Measurements from ENCODE around the gene FOXN3.

DNA sequence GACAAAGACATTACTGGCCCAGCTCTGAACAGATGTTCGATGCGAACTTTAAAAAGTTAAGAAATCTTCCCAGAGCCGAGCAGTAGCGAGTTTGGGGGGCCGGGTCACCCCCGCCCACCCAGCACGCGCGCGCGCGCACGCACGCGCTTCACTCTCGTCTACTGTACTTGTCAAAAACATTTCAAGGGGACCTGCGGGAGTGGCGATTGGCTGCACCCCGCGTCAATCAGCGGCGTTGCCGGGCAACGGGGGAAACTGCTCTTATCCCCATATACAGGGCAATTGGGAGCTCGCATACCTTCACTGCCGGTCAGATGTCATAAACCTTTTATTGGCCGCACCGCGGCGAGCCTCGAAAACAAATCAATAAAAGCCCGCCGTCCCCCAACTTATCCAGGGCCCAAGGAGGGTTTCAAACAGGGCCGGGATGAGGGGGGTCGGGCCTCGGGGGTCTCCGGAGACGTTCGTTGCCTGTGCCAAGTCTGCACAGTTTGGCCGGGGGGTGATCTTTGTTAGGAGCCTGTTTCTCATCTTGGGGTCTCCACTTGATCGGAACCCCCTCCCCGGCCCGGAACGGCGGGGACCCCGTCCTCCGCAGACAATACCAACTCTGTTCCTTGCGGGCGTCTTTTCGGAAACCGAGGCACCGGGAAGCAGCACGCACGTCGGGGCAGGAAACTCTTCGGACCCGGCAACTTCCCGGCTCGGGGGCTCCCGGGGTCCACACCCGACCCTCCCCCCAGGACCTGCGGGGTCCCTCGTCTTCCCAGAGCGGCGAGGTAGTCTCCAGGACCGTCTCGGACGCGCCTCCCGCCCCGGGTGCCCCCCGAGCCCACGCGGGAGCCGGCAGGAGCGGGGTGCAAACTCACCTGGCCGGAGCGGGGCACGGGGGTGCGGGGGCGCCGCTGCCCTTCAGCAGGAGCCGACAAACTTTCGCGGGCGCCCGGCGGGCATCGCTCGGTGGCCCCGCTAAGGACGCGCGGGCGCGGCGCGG is 734 bp downstream of the FOXN3 start:
- TF ChIP-seq EP300 (IDR thresholded peaks at IDR 0.05), result no peak
- TF ChIP-seq, protein P1, sequence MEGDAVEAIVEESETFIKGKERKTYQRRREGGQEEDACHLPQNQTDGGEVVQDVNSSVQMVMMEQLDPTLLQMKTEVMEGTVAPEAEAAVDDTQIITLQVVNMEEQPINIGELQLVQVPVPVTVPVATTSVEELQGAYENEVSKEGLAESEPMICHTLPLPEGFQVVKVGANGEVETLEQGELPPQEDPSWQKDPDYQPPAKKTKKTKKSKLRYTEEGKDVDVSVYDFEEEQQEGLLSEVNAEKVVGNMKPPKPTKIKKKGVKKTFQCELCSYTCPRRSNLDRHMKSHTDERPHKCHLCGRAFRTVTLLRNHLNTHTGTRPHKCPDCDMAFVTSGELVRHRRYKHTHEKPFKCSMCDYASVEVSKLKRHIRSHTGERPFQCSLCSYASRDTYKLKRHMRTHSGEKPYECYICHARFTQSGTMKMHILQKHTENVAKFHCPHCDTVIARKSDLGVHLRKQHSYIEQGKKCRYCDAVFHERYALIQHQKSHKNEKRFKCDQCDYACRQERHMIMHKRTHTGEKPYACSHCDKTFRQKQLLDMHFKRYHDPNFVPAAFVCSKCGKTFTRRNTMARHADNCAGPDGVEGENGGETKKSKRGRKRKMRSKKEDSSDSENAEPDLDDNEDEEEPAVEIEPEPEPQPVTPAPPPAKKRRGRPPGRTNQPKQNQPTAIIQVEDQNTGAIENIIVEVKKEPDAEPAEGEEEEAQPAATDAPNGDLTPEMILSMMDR (IDR thresholded peaks at IDR 0.05), result no peak
- TF ChIP-seq POLR2A (IDR thresholded peaks at IDR 0.05), result peak; percentile 2

Data from ovary (tissue), 3 donors.